Prostate gland (tissue), 2 donors: ENCODE data around the gene RPTOR.

Source experiments
- POLR2A ChIP-seq: fragments of 450-650 bp; IDR thresholded peaks from one replicate; pipeline ENCODE4 v1.6.1; 2016; ENCODE audit warnings: antibody characterized with exemption, mild to moderate bottlenecking
- TF ChIP-seq, protein P1 (sequence below), 4 experiments: fragments of 200-600 bp in 2 of 4; fragments of 450-650 bp in 2 of 4; sonication (generic) in 2 of 4; IDR thresholded peaks; 1 replicate in 3 of 4; 2 replicates in 1 of 4; pipeline ENCODE4 v1.5.1; 2016 to 2019; ENCODE audit warnings: antibody characterized with exemption in 4 of 4, mild to moderate bottlenecking in 2 of 4, moderate library complexity in 2 of 4

- TF ChIP-seq POLR2A: no peak
- TF ChIP-seq, protein P1, sequence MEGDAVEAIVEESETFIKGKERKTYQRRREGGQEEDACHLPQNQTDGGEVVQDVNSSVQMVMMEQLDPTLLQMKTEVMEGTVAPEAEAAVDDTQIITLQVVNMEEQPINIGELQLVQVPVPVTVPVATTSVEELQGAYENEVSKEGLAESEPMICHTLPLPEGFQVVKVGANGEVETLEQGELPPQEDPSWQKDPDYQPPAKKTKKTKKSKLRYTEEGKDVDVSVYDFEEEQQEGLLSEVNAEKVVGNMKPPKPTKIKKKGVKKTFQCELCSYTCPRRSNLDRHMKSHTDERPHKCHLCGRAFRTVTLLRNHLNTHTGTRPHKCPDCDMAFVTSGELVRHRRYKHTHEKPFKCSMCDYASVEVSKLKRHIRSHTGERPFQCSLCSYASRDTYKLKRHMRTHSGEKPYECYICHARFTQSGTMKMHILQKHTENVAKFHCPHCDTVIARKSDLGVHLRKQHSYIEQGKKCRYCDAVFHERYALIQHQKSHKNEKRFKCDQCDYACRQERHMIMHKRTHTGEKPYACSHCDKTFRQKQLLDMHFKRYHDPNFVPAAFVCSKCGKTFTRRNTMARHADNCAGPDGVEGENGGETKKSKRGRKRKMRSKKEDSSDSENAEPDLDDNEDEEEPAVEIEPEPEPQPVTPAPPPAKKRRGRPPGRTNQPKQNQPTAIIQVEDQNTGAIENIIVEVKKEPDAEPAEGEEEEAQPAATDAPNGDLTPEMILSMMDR (IDR thresholded peaks at IDR 0.05): no peak
These were observed 458.0 kb downstream of the RPTOR start for GRCh38 chr17:81002409-81003361.
